A673 (cell line): Measurements from ENCODE around the gene MRPL45. TPM values are rescaled to one million over a fixed set of nuclear protein-coding genes. Genes with fewer than 3 reads are reported as not detected.

Source experiments
- BruUV-seq: library from RNA; stranded (reverse); fragments of 400-500 nt; replicated peaks from 2 replicates; lab custom pipeline; 2021; lab: Mats Ljungman, UMichigan
- CTCF ChIA-PET: fragments of 300-600 bp; sonication (Branson Sonifier 250); formaldehyde crosslinking; loops from one replicate; lab custom pipeline; 2022; ENCODE audit warnings: antibody characterized with exemption; lab: Charles Lee
- POLR2A ChIA-PET: fragments of 300-600 bp; sonication (Branson Sonifier 250); formaldehyde crosslinking; loops from one replicate; lab custom pipeline; 2022; ENCODE audit warnings: antibody characterized with exemption; ENCODE audit not compliant: low non-redundant PET; lab: Charles Lee
- DNase-seq: peaks from one replicate; pipeline ENCODE4 v3.0.0-alpha.2; 2015; ENCODE audit warnings: low spot score
- H3K27ac ChIP-seq: fragments of 200-600 bp; sonication (generic); 2 replicates; pipeline ENCODE4 v1.5.1; 2016; ENCODE audit warnings: mixed run types, low read depth, mild to moderate bottlenecking, mixed read lengths, antibody characterized with exemption, low read length; ENCODE audit not compliant: poor library complexity, severe bottlenecking
- H3K27me3 ChIP-seq: fragments of 200-600 bp; sonication (generic); replicated peaks from 2 replicates; pipeline ENCODE4 v1.6.1; 2017; ENCODE audit warnings: mixed run types, low read depth, mild to moderate bottlenecking, mixed read lengths, antibody characterized with exemption, low read length; ENCODE audit not compliant: insufficient read depth, poor library complexity
- H3K36me3 ChIP-seq: fragments of 200-600 bp; sonication (generic); 2 replicates; pipeline ENCODE4 v1.6.1; 2016; ENCODE audit warnings: mixed run types, mild to moderate bottlenecking, mixed read lengths, antibody characterized with exemption, low read length; ENCODE audit not compliant: insufficient read depth, poor library complexity, severe bottlenecking
- H3K4me1 ChIP-seq: fragments of 200-600 bp; sonication (generic); 2 replicates; pipeline ENCODE4 v1.6.1; 2017; ENCODE audit warnings: mixed run types, mild to moderate bottlenecking, mixed read lengths, antibody characterized with exemption, low read length; ENCODE audit not compliant: insufficient read depth, poor library complexity, severe bottlenecking
- H3K4me3 ChIP-seq: fragments of 200-600 bp; sonication (generic); 2 replicates; pipeline ENCODE4 v1.5.1; 2016; ENCODE audit warnings: low read depth, mixed run types, mild to moderate bottlenecking, mixed read lengths, low read length; ENCODE audit not compliant: poor library complexity, severe bottlenecking
- H3K9me3 ChIP-seq: fragments of 200-600 bp; sonication (generic); 2 replicates; pipeline ENCODE4 v1.6.1; 2016; ENCODE audit warnings: mixed run types, low read depth, mild to moderate bottlenecking, mixed read lengths, antibody characterized with exemption, low read length; ENCODE audit not compliant: poor library complexity, severe bottlenecking
- EZH2 ChIP-seq: fragments of 200-600 bp; sonication (generic); IDR thresholded peaks from 2 replicates; pipeline ENCODE4 v1.6.1; 2017; ENCODE audit warnings: borderline replicate concordance, low read depth, mild to moderate bottlenecking, mixed read lengths, antibody characterized with exemption, low read length; ENCODE audit not compliant: poor library complexity, severe bottlenecking
- intact Hi-C: fragments of 100-400 bp; cut with micrococcal nuclease; formaldehyde crosslinking; loops from one replicate; pipeline ENCODE4 v1.10.0; 2022; ENCODE audit not compliant: unreplicated experiment
- total RNA-seq: library from RNA; stranded (reverse); gene quantifications from 2 replicates; pipeline ENCODE4 v1.2.3, GENCODE V29; 2021
- TF ChIP-seq, protein P1 (sequence below): fragments of 300-800, 200-600 bp; sonication (generic); conservative IDR thresholded peaks from 2 replicates; pipeline ENCODE4 v1.5.1; 2017; ENCODE audit warnings: low read depth, mild to moderate bottlenecking, antibody characterized with exemption, low read length, moderate library complexity, mixed read lengths

Gene MRPL45
- total RNA-seq, 1 experiment from 2014 or later = 34.4 TPM

DNA sequence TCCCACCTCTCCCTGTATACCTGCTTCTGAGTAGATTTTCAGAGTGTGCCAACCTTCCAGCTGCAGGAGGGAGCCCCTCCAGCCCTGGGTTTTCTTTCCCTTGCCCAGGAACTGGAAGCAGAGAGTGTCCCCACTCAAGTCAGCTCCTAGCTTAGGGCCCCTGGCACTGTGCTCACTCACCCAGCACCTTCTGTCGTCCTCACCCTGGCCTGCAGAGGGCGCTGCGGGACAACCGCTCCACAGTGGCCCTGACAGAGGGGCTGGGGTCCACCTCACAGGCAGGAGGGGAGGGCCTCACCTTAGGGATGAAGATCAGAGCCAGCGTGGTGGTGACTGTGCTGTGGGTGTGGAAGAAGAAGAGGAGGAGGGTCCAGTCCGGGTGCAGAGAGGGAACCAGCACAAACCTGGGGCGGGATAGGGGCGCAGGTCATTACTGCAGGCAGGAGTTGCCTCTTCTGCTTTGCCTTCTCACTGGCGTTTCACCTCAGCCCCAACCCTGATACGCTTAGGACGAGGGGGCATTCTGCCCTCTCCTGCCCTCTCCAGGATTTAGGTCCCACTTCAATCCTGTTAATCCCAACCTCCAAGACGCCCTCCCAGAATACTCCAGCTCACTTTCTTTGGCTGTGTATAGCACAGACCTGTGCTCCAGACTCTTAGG lies 36.8 kb downstream of the MRPL45 start:
- POLR2A ChIA-PET = interaction anchor here (0.5 kb wide), 1 partner anchor 46 kb away, joined by 10 read pairs; no protein-coding TSS in a partner anchor
- CTCF ChIA-PET = interaction anchor here (1.0 kb wide), 1 partner anchor 9 kb away, joined by 4 read pairs; no protein-coding TSS in a partner anchor
- no TSS peak for BruUV-seq
- TF ChIP-seq EZH2 = no peak
- TF ChIP-seq, protein P1, sequence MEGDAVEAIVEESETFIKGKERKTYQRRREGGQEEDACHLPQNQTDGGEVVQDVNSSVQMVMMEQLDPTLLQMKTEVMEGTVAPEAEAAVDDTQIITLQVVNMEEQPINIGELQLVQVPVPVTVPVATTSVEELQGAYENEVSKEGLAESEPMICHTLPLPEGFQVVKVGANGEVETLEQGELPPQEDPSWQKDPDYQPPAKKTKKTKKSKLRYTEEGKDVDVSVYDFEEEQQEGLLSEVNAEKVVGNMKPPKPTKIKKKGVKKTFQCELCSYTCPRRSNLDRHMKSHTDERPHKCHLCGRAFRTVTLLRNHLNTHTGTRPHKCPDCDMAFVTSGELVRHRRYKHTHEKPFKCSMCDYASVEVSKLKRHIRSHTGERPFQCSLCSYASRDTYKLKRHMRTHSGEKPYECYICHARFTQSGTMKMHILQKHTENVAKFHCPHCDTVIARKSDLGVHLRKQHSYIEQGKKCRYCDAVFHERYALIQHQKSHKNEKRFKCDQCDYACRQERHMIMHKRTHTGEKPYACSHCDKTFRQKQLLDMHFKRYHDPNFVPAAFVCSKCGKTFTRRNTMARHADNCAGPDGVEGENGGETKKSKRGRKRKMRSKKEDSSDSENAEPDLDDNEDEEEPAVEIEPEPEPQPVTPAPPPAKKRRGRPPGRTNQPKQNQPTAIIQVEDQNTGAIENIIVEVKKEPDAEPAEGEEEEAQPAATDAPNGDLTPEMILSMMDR = peak; percentile 76
- Histone ChIP-seq H3K36me3 (no peaks in the 10 kb centered on the region), H3K9me3 (no peaks in the 10 kb centered on the region), H3K4me1 (no peaks in the 10 kb centered on the region), H3K4me3 (no peak overlapping the region), H3K27me3 (no peaks in the 10 kb centered on the region), H3K27ac (no peak overlapping the region)
- intact Hi-C loops = no loop called here
- peak; percentile 28 for DNase-seq

DNA sequence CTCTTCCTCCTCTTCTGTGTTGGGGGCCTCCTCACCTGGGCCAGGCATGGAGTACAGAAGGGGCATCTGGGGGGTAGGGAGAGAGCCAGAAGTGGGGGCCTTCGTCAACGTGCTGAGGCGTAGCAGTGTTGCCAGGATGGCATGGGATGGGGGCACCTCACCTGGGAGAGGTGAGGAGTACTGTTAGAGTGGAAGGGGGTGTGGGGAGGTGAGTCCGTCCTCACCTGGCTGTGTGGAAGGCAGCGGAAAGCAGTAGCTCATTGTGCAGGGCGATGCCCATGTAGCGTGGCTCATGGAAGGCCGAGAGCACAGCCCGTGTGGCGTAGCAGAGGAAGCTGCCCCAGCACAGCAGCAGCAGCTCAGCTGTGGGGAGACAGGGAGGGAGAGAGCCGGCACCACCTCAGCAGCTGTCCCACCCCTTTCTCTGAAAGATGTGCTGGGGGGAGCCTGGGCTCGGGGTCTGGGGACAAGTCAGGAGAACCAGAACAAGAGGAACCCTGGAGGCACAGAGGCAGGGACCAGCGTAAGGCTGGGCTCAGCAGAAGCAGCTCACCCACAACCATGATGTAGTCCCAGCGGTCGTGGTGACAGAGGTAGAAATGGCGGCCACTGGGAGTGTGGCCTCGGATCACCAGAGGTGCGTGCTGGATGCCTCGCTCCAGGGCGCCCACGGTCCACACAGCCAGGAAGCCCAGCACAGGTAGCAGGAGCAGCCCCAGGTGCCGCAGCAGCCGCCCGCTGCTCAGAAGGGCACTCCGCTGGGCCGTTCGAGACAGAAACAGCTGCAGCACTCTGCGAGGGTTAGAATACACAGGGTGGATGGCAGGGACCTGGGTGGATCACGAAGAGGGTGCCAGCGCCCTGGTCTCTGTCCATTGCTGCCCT lies 37.8 kb downstream of the MRPL45 start:
- H3K4me3 ChIP-seq = no peak overlapping the region
- TF ChIP-seq, protein P1 = no peak
- DNase-seq = no peak
- H3K36me3 ChIP-seq = no peaks in the 10 kb centered on the region
- CTCF ChIA-PET = no interaction called here
- no TSS peak for BruUV-seq
- no peaks in the 10 kb centered on the region for H3K4me1 ChIP-seq
- H3K27me3 ChIP-seq = no peaks in the 10 kb centered on the region
- POLR2A ChIA-PET = no interaction called here
- no peak overlapping the region for H3K27ac ChIP-seq
- H3K9me3 ChIP-seq = no peaks in the 10 kb centered on the region
- intact Hi-C loops = no loop called here

DNA sequence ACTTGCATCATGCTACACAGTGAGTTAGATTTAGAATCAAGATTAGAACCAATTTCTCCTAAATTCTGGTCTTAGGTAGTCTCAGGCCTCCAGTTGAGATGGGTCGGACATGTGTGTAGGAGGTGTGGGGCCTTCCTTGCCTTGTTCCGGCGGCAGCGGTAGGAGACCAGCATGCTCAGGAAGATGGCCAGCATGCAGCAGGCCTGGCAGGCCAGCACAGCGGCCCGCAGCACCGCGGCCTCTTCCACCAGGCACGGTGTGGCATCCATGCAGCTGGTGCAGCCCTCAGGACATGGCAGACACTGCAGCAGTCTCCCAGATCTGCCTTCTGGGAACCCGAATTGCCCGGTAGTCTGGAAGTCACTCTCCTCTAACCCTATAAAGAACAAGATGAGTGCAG lies 39.9 kb downstream of the MRPL45 start:
- ChIA-PET CTCF (no interaction called here), POLR2A (no interaction called here)
- H3K4me3 ChIP-seq = no peak overlapping the region
- no peak overlapping the region for H3K27ac ChIP-seq
- DNase-seq = no peak
- H3K36me3 ChIP-seq = no peaks in the 10 kb centered on the region
- intact Hi-C loops = no loop called here
- TF ChIP-seq, protein P1 = no peak
- TF ChIP-seq EZH2 = no peak
- no peaks in the 10 kb centered on the region for H3K27me3 ChIP-seq
- no peaks in the 10 kb centered on the region for H3K9me3 ChIP-seq
- H3K4me1 ChIP-seq = no peaks in the 10 kb centered on the region
- no TSS peak for BruUV-seq
